GM19372 (cell line): ENCODE measurements around the gene CCDC71L.

Experiments
- ATAC-seq: cut with Tn5 transposase; IDR thresholded peaks from one replicate; pipeline ENCODE4 v1.9.1; 2021; ENCODE audit warnings: mild to moderate bottlenecking, low read depth, moderate library complexity; ENCODE audit not compliant: unreplicated experiment

The CCDC71L gene

GRCh38 chr7:106610996-106611886 is 49.7 kb downstream of the CCDC71L start:
- no peak for ATAC-seq

DNA sequence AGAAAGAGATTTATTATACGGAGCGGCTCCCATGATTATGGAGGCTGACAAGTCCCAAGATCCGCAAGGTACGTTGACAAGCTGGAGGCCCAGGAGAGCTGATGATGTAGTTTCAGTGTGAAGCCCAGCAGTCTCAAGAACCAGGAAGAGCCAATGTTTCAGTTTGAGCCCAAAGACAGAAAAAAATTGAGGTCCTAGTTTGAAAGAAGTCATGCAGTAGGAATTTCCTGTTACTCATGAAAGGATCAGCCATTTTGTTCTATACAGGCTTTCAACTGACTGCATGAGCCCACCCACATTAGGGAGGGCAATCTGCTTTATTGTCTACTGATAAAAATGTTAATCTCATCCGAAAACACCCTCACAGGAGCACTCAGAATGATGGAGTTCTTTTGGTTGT is 51.5 kb downstream of the CCDC71L start:
- no peak for ATAC-seq

- no peak for ATAC-seq
Measured at GRCh38 chr7:106608661-106609060, 52.3 kb downstream of the CCDC71L start.
